Activated naive CD8-positive, alpha-beta T cell treated with anti-CD3 and anti-CD28 coated beads for 36 hours (primary cell): ENCODE data around the gene ERN1. TPM values are rescaled to one million over a fixed set of nuclear protein-coding genes. Genes with fewer than 3 reads are reported as not detected.

Source experiments
- DNase-seq: peaks from one replicate; pipeline ENCODE4 v3.0.0; 2021
- H3K27ac Mint-ChIP-seq: one replicate; pipeline ENCODE4 v1.8.0; 2022; ENCODE audit warnings: mild to moderate bottlenecking, moderate library complexity, mixed read lengths
- H3K27me3 Mint-ChIP-seq: one replicate; pipeline ENCODE4 v1.8.0; 2022; ENCODE audit warnings: mild to moderate bottlenecking, mixed read lengths
- H3K36me3 Mint-ChIP-seq: one replicate; pipeline ENCODE4 v1.8.0; 2021; ENCODE audit warnings: mild to moderate bottlenecking, mixed read lengths
- H3K4me1 Mint-ChIP-seq: one replicate; pipeline ENCODE4 v1.8.0; 2021; ENCODE audit warnings: mixed read lengths
- H3K4me3 Mint-ChIP-seq: one replicate; pipeline ENCODE4 v1.8.0; 2022; ENCODE audit warnings: mild to moderate bottlenecking, moderate library complexity, mixed read lengths
- H3K9me3 Mint-ChIP-seq: one replicate; pipeline ENCODE4 v1.8.0; 2022; ENCODE audit warnings: mixed read lengths
- total RNA-seq, 2 experiments: library from RNA; stranded (reverse); gene quantifications; one replicate each; pipeline ENCODE4 v1.2.3, GENCODE V29; 2021

Gene ERN1
- total RNA-seq, 2 experiments from 2014 or later, result 7.6 to 9.0 TPM

- H3K4me3 Mint-ChIP-seq, result no peak overlapping the region
- no peaks in the 10 kb centered on the region for H3K9me3 Mint-ChIP-seq
- no peaks in the 10 kb centered on the region for H3K36me3 Mint-ChIP-seq
- peaks cover 10% of the 10 kb centered on the region for H3K27me3 Mint-ChIP-seq
- DNase-seq, result no peak
- no peak overlapping the region for H3K27ac Mint-ChIP-seq
- peaks cover 27% of the 10 kb centered on the region for H3K4me1 Mint-ChIP-seq
These were observed 140.2 kb downstream of the ERN1 start for GRCh38 chr17:63989622-63990345.

Other genes starting within 250 kb of the ERN1 start
- not detected for gene GH2, start 248.2 kb downstream of the ERN1 start, total RNA-seq
- not detected for gene CSH1, start 233.6 kb downstream of the ERN1 start, total RNA-seq
- not detected for gene CSHL1, start 218.9 kb downstream of the ERN1 start, total RNA-seq
- not detected for gene GH1, start 211.3 kb downstream of the ERN1 start, total RNA-seq
- 10 to 100 TPM; 28.8 to 30.5 TPM for gene CD79B, start 197.8 kb downstream of the ERN1 start, total RNA-seq
- gene SCN4A, start 157.2 kb downstream of the ERN1 start, total RNA-seq, result under 1 TPM; 0.14 to 0.31 TPM
- under 1 TPM; 0.36 to 0.93 TPM for gene PRR29, start 131.8 kb downstream of the ERN1 start, total RNA-seq
- gene ICAM2, start 109.5 kb downstream of the ERN1 start, total RNA-seq, result 10 to 100 TPM; 52.9 to 54.5 TPM
- gene TEX2, start 133.1 kb upstream of the ERN1 start, total RNA-seq, result 10 to 100 TPM; 18.5 to 19.8 TPM